Stimulated activated CD8-positive, alpha-beta memory T cell treated with anti-CD3 and anti-CD28 coated beads, Interleukin-4, amount 100 ng/mL, for 4 hours (primary cell): ENCODE measurements around the gene IRAK1.

ENCODE experiments used
- DNase-seq, 2 donors: peaks; one replicate each; pipeline ENCODE4 v3.0.0-alpha.2; 2020; ENCODE audit warnings: low read depth in 2 of 2, low spot score in 1 of 2

Gene IRAK1

DNA sequence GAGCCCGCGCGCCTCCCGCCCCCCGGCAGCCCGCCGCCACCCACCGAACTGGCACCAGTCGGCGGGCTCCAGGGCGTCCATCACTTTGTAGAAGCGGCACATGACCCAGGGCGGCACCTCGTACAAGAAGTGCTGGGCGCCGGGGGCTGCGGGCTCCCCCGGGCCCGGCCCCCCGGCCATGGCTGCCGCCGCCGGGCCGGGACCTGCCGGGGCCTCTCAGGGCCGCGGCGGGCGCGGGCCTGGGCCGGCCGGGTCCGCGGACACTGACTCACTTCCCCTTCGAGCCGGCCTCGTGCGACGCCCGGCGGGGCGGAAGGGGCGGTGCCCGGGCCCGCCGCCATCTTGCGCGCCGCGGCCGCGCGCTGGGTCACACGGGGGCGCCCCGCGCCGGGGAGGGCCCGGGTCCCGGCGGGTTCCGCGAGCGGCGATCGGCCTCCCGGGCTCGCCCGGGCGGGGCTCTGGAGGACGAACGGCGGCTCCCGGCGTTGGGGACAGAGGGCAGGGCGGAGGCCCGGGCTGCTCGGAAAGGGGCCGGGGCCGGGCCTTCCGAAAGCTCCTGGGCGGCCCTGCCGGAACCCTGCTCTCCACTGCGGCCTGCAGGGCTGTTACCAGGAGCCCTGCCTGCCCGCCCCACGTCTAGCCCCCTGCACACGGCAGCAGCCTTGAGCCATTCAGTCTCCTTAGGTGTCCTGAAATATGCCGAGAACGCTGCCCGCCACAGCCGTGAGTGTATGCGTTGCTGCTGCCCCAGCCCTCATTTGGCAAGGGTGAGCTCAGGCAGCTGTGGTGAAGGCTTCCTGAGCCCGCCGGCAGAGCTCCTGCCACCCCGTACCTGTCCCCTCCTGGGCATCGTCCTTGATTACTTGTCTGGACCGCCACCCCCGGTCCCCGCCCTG lies at the start of gene IRAK1:
Gene IRAK1, minus strand, starts transcription at position 270 of the 896 bp plus-strand sequence. Its CDS starts 90 bp downstream, at position 180.
- peak in 1 of 2 donors; percentile 25 for DNase-seq

DNA sequence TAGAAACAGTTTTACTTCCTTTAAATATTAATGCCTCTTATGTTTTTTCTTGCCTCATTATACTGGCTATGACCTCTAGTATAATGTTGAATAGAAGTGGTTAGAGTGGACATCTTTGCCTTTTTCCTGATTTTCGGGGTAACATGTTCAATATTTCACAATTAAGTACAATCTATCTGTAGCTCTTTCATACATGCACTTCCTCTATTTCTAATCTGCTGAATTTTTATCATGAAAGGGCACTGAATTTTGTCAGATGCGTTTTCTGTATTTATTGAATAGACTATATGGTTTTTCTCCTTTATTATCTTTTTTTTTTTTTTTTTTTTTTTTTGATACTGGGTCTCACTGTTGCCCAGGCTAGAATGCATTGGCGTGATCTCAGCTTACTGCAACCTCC lies 48.9 kb upstream of the IRAK1 start:
- DNase-seq = no peak

DNA sequence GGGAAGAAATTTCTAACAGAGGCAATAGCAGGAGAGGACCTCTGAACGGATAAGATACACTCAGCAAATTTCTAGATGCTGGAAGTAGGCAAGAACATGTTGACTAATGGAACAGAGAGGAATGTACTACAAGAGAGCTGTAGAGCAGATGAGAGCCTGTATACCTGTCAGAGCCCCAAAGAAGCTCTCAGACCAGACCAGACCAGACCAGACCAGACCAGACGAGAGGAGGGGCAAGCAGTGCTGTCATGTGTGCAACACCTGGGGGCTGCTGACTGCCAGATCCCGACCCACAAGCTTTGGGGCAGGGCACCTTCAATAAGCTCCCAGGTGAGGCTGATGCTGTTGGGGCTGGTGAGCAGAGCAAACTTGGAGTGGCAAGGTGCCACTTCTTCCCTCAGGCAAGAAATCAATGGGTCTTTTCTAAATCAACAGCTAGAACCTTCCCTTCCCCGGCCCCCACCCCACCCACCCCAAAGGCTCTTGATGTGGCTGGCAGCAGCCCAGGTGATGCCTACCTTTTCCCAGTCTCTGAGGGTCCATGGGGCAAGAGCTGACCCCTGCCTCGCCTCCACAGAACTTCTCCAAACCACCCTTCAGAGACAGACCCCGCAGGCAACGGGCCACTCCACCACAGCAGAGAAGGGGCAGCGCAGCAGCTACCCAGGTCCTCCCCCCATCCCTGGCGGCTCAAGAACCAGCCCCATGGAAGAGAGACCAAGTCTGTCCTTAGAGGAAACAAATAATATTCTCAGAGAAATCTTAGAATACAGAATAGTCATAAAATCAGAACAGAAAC lies 45.1 kb upstream of the IRAK1 start:
- DNase-seq = no peak

DNA sequence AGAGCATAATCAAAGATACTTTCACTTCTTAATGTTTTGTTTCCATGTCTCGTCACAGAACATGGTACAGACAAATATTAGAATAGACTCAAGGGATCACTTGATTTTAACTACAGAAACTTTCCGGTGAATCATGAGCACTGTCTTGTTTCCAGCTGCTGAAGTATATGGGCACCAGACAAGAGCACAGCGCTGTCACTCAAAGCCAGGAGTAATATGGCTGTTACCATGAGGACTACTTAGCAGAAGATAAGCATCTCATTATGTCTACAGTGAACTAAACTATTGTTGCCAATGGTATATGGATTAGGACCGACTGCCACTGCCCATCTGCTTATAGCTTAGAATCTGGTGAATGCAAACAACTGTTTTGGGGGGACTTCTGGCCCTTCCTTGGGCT lies 43.5 kb upstream of the IRAK1 start:
- DNase-seq = no peak

DNA sequence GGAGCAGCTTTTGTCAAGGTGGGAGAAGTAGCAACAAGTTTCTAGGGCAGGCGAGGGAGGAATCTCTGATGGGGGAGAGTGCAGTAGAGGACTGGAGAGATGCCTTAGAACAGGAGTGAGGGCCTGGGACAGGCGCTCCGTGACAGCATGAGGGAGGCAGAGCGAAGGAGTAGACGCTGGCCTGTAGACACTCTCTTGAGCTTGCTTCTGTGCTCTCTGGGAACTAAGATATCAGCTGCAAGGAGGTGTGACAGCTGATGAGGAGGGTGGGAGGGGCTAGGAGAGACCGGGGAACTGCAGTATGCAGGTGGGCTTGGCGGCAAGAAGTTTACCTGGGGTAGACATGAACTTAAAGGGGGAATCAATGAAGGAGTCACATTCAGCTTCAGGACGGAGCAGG lies 42.1 kb upstream of the IRAK1 start:
- no peak for DNase-seq

DNA sequence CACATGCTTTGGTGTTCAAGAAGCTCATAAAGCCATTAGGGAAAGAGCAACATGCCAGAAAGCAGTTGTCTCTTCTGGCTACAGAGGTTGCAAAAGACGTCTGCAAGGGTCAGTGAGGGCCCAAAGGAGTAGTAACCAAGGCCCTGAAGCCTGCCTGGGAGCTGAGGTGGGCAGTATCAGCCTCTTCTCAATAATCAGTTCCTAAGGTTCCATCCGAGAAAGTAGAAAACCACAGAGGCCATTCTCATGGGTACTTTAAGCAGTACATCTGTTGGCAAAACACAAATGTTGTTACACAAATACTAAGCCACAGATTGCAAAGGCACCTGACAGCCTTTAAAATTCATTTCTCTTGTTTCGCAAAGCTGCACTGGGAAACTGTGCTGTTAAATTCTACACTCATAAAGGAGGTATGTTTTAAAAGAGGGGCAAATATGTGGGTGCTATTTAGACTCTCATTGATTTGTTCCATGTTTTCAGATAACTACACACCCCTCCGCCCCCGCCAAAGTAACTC lies 40.1 kb upstream of the IRAK1 start:
- no peak for DNase-seq

DNA sequence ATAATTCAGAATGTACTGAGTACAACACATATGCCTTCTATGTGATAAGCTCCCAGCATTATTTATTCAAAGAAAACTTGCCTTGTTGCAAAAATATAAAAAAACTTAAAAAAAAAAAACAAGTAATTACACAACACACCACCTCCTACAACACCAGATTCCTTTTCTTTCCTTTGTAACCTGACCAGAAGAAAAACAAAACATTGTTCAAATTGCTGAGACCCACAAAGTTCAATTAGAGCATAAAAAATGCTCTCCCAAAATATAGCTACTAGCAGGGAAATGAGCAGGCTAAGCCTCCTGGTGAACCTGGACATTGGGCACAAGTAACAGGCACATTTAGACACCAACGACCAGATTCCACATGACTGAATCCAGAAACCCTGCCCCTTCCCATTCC lies 39.5 kb upstream of the IRAK1 start:
- no peak for DNase-seq

DNA sequence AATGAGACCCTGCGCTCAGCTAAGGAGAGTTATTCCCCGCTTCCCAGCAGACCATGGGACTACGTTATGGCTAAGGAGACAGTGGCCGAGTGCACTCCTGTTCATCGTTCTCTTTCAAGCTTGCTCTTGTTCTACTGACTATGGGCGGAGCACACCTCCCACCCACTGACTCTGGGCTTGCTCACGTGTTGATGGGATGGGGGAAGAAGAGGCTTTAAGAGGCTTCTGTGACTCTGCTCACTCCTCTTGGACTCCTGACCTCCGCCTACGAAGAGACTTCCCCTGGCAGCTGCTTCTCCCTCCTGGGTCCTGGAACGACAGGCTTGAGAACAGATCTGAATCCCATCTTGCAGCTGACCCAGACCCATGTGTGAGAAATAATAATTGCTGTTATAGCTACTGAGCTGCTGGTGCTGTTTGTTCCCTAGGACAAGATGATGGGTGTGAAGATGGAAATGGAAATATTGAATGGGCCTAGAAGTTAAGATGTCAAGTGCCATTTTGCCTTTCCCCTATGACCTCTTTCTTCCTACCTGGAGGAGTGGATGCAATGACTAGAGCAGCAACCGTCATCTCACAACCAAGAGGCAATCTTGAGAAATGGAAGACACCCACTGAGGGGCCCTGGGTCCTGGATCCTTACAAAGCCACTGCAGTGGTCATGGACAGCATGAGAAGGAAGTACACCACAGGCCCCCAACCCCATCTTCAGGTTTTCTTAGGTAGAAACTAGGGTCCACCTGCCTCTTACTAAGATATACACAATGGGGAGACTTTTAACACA lies 38.7 kb upstream of the IRAK1 start:
- no peak for DNase-seq

DNA sequence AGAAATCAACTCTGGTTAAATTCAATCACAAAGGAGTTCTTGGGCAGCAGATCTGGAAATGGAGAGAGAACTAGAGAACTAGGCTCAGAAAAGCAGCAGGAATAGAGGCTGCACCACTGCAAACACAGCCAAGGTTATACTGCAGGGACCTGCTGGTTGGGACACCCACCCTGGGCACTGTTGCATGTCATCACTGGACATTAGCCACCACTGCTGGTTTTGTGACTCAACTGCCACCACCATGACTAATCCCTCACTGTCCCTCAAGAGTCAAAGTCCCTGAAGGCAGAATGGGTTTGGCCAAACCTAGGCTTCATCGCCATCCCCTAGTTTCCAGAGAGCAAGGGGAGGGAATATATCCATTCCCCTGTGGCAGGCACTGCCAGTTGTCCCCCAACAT lies 38.1 kb upstream of the IRAK1 start:
- DNase-seq = no peak

DNA sequence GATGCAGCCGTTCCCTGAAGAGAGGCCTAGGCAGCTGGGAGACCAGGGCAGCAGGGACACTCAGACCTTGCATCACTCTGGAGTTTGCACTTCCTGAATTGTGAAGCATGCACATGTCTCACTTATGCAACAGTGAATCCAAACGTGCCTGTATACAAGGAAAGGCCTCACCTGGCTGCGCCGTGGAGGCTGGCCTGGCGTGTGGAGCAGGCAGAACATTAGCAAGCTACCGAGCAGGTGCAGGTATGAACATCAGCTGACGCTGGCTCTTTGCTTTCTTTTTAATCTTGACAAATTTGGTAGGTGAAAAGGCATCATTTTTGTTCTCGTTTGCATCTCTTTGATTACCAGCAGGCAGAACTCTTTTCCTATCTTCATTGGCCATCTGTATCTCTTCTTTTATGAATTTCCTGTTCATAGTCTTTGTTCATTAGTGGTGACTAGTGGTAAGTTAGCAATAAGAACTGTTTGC lies 37.1 kb upstream of the IRAK1 start:
- no peak for DNase-seq

DNA sequence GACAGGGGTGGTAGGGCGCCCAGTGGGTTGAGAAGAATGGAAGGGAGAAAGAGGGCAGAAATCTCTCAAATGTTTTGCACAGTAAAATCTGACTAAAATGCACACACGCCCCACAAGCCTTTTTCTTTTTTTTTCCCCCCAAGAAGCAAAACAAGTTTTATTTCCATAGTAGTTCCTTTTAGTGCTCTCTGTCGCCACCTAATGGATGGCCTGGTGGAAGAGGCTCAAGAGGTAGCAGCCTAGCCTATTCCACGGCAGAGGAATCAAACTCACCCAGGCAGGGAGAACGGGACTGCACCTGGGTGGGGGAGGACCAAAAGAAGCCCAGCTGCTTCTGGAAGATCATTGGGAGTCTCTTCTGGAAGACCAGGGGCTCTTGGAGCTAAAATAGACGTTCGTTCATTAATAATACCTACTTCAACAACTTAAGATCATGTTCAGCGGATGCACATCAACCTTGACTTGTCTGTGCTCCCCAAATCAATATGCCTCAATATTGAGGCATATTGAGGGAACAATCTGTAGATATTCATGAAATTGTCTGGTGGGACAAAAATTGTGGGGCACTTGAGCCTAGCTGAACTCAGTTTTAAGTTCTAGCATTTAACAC lies 31.6 kb upstream of the IRAK1 start:
- peak; percentile 17 to 48 for DNase-seq

DNA sequence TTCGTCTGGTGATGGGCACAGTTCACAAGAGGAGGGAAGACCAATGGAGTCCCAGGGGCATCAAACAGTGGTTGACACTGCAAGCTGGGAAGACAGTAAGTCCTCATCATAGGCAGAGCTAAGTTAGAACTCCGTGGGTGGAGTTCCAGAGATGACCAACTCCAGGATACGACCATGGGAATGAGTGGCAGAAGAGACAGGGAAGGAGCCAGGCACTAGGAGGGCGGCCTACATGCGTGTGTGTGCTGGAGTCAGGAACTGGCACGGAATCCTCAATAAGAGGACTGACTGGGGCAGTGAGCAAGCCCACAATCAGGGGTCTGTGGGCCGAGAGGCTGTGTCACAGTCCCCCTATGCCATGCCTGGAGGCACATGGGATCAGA lies 30.4 kb upstream of the IRAK1 start:
- no peak for DNase-seq

DNA sequence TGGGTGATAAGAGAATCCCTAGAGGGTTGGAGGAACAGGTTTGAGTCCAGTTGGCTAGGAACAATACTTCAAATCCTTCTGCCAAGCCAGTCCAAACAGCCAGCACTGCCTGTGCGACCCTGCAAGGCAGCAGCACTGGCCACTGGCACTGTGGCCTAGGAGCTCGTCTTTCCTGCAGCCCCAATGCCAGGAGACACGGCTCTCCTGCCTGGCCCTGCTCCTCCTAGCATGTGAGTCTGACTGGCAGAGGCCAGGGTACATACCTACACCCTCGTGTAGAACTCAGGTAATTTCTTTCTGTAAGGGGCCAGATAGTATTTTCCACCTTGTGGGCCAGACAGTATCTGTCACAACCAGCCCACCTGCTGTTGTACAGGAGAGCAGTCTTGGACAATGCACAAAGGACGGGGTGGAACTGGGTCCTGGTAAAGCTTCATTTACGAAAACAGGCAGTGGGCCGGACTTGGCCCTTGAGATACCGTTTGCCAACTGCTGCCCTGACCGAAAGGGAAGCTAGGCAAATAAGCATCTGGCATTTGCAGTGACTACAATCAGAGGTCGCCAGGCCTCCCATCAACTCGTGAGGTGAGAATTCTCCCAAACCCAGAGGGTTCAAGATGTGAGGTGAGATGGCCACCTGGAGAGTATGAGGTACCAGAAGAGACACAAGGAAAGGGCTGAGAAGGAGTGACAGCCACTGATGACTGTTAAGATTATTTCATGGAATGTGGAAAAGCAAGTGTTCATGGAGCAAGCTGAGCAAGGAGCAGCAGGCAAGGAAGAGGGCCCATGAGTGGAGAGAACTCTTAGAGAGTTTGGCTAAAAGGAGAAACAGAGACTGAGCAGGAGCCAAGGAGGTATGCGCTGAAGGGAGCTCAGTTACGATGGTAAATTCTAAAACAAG lies 29.8 kb upstream of the IRAK1 start:
- DNase-seq = no peak

DNA sequence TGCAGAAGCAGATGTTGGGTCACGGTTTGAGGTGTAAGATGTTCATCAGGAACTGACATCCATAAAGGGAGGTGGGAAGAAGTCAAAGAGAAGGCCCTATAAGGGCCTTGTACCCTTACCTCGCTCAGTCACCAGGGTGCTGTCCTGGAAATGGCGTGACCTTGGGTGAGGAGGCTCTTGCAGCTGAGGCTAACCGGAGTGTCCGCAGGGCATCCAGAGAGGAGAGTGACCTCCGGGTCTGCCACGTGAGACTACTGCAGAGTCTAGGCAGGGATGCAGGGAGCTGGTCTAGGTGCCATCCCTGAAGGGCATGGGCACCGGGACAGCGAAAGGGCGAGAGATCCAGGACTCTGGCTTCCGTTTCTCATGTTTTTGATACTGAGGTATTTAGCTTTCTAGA lies 28.7 kb upstream of the IRAK1 start:
- no peak for DNase-seq

DNA sequence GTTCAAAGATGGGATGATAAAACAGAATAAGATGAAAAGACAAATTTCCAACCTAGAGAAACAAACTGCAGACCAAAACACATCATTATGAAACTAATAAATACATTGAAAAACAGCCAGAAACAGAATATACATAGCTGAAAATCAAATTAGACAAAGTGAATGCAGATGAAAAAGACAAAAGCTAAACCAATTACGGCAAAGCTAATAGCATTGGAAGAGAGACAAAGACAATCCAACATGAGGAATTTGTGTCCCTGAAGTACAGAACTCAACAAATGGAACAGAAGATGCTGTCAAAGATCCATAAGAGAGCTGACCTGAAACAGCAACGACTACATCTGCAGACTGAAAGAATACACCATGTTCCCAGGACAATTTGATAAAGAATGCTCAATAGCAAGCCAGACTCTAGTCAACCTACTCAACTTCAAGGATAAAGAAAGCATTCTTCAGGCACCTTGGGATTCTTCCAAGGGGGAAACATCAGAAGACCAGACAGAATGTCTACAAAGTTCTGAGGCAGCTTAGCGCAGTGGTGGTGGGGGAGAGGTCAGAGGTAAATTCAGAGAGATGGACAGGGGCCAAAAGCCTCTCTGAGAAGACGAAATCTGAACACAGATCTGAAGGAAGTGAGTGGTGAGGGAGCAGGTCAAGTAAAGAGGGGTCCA lies 27.4 kb upstream of the IRAK1 start:
- DNase-seq = no peak

DNA sequence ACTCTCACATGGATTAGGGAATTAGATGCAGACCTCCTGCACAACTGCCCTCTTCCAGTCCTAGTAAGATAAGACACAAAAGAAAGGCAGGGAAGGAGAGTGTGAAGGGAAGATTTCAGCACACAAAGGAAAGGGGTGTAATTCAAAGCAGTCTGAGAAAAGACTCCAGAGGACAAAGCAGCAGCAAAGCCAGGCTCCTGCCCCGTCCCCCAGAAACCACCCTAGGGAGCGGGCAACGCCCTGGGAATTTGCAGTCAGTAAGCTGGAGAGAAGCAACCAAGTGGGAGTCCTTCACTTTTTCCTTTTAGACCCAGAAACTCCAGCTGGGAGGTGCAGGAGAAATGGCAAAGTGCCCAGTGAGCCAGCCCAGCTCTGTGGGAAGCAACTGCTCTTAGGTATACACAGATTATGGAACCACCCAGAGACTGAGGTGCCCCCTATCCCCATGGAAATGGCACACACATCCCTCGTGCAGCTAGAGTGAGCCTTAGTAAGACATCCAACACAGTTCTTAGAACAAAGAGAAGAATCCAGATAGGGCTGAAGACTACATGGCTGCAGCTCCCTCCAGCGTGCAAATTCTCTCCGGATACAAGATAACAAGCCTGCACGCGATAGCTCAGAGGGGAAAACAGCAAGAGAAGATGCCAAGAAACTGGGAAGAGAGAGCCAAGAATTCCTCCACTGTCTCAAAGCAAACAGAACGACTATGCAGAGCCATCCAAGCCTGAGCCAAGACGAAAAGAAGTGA lies 26.5 kb upstream of the IRAK1 start:
- no peak for DNase-seq

DNA sequence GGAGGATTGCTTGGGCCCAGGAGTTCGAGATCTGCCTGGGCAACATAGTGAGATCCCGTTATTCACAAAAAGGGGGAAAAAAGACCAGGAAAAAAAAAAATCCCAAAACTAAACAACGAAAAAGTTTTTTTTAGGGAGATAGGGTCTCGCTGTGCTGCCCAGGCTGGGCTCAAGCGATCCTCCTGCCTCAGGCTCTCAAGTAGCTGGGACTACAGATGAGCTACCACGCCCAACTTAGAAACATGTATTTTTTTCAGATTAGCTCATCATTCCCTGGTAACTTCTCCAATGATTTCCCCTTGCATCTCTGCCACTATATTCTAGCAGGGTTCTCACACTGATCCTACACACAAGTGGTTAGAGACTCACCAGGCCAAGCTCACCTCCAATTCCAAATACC lies 24.4 kb upstream of the IRAK1 start:
- no peak for DNase-seq

DNA sequence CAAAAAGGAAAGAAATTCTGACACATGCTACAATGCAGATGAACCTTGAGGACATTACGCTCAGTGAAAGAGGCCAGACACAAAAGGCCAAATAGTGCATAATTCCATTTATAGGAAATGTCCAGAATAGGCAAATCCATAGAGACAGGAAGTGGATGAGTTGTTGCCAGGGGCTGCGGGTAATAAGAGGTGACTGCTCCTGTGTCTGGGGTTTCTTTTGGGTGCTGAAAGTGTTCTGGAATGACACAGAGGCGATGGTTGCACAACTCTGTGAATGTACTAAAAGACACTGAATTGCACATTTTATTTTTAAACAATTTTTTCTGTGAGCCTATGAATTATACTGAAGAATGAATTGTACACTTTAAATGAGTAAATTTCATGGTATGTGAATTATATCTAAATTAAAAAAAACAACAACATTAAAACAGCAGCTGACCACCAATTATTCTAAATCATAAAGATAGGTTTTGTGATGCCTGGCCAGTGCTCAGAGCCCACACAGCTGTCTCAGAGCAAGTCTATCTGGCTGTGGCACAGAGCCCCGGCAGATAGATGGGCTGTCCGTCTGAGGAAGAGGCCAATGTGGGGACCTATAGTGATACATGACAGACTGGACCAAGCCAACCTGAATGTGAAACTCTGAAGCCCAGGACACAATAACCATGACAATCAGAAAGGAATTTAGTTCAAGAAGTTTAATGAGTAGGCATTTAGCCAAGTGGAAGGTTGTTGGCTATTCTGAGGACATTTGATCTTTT lies 23.5 kb upstream of the IRAK1 start:
- DNase-seq = no peak
